Measurements from ENCODE around the gene CYFIP1. TPM values are rescaled to one million over a fixed set of nuclear protein-coding genes. Genes with fewer than 3 reads are reported as not detected.

Gene CYFIP1
- total RNA-seq, 1 donor from 2014 or later: 14.5 TPM

DNA sequence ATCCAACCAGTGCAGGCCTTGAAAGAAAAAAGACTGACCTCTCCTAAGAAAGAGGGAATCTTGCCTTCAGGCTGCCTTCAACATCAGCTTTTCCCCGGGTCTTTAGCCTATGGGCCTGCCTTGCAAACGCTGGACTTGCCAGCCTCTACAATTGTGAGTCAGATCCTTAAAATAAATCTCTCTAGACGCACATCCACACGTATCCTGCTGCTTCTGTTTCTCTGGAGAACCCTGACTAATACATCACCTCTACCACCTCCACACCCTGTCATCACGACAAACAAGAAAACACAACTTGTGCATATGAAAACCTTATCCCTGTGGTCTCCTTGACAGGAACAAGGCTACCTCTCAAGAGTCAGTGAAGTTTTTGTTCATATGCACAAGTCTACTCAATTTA is 11.8 kb downstream of the CYFIP1 start:
- intact Hi-C loops (cut with micrococcal nuclease): no loop called here

DNA sequence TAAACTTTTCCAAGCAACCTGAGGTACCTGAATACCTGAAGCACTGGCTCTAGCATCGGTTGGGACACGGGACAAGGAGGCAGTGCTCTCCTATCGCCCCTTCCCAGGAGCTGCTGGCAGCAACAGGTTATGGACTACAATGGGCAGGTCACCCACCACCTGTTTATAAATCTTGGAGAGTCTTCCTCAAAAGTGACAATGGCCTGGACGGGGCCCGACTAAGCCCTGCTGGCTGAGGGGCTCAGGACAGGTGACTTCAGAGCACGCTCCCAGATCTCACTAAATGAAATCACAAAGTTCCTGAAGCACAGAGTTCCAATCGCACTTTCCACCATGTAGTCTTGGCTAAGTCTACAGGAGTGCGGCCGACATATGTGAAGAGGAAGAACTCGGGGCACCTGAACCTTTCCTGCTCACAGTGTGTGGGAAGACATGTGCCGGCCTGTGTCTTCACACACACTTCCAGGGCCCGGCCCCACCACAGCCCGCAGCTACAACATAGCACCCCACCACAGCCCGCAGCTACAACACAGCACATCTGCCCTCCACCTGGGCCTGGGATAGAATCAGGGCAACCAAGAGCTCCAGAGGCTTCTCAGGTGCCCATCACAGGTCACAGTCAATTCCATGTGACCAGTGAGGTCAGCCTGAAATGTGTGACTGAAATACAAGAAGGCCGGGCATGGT is 12.9 kb downstream of the CYFIP1 start:
- intact Hi-C loops (cut with micrococcal nuclease): no loop called here

DNA sequence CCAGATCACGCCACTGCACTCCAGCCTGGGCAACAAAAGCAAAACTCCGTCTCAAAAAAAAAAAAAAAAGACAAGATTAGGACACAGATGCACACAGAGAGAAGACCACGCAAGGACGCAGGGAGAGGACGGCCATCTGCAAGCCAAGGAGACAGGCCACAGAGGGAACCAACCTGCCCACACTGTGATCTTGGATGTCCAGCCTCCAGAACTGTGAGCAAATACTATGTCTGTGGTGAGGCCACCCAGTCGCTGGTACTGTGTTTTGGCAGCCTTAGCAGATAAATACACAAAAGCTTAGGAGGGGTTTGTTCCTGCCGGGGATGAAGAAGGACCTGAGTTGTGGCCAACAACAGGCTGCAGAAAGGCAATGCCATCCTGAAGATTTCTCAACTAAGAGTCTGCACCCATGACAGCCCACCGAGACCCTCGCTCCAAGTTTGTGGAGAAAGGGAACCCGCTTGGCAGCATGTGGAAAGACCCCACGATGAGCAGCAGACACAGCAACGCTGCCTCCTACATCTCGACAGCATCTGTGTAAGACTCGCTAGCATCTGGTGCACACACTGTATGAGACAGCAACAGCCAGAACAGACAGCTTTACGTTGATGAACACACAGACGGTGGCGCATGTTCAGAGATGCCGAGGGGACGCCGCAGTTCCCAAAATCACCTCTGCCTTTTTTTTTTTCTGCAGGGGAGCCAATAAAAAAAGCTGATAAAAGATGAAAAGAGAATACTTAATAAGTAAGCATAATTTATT is 13.7 kb downstream of the CYFIP1 start:
- intact Hi-C loops (cut with micrococcal nuclease): no loop called here

DNA sequence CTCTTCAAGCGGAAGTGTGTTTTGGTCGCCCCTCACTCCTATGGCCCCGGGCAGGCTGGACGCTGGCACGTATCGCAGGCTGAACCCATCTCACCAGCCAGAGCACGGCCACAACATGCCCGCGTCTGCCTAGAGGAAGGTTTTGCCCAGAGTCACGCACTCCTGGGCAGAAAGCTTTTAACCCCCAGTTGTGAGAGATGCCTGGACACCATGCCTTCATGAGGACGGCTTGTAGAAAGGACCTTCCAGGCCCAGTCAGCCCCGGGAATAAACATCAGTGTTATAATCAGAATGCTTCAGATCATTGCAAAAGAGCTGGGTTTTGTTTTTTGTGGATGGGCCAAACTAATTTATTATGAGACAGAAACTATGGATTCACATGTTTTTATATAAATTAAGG is 16.5 kb downstream of the CYFIP1 start:
- intact Hi-C loops (cut with micrococcal nuclease): no loop called here

DNA sequence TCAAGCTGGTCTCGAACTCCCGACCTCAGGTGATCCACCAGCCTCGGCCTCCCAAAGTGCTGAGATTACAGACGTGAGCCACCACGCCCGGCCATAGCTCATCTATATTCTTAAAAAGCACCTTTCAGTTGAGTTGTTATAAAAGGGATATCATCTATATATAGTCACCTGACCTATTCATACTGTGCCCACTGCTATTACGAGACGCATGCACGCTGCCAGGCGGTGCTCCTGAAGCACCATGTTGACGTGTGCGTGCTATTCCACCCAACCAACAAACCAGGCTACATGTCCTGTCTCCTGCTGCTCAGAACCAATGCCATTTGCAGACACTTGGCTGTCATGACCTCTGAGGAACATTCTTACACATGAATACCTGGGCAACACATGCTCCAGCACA is 17.6 kb downstream of the CYFIP1 start:
- intact Hi-C loops (cut with micrococcal nuclease): no loop called here

DNA sequence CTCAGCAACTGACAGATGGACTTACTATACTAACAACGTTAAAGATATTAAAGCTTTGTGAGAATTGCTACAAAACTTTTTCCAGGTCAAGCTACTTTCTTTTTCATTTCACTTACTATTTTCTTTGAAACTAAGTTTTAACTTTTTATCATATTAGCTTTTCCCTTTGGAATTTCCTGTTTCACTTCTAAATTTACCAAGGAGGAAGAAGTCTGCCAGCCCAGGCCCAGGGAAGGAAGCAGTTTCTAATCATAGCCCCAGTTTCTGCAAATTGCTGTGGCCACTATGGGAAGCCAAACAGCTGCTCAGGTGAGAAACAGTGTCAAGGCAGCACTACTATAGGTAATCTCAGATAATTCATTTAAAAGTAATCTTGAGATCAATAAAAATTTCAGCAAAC is 18.4 kb downstream of the CYFIP1 start:
- intact Hi-C loops (cut with micrococcal nuclease): no loop called here

DNA sequence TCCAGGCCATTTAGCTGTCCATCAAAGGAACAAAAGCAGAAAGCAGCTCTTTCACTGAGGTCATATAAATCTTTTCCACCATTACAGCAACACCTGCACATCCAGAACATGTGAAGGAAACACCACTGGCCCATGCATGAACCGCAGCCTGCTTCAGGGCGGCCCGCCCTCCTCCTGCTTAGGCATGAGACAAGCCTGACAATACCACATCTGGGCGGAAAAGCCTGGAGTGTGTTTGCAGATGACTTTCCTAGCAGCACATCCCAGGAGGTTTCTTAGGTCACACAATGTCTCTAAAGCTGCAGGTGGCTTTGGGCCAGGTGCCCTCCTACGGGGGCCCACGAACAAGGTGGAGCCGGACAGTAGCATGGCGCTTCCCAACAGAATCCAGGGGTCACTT is 19.6 kb downstream of the CYFIP1 start:
- intact Hi-C loops (cut with micrococcal nuclease): no loop called here

DNA sequence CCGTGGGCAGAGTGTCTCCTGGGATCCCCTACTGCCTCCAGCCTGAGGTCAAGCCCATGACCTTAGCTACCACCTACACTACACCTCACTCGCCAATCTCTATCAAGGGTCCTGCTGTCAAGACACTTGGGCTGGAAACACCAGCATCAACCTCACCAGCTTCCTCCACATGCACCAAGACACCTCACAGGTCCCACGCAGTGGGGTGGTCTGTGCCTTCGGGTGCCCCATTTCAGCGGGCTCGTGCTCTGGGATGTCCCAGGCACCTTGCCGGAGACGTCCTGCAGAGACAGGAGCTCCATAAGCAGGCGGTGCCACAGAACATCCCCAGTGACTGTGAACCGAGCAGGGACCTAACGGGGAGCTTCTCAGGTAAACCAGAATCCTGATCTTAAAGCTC is 20.0 kb downstream of the CYFIP1 start:
- intact Hi-C loops (cut with micrococcal nuclease): no loop called here

DNA sequence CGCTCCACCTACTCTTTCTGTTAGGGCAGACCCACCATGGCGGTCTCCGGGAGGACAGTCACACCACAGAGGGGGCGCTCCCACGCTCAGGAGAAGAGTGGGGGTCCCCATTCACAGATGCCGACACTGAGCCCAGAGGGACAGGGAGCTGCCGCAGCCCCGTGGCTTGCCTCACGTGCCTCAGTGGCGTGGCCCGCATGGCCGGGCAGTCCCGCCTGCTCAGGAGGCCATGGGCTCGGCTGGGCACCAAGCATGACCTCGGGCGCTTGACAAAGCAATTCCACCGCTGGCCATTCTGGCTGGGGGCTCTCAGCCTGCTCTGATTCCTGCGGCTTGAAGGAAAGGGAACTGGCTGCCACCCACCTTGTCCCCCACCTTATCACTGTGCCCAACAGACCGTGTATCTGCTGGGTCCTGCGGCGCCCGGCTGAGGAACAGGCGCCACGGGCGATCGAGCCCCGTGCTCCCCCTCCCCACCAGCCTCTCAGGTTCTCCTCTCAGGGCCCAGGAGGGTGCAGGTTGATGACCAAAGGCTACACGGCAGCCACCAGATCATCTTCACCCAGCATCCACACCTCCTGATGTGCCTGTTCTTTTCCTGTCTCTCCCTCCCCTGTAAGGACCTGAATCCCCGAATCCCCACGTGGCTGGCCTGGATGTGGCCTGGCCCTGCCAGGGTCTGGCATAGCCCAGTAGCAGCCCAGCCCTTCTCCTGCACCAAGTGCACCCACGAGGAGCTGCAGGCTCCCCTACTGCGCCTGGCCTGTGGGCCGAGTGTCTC is 20.7 kb downstream of the CYFIP1 start:
- intact Hi-C loops (cut with micrococcal nuclease): no loop called here

DNA sequence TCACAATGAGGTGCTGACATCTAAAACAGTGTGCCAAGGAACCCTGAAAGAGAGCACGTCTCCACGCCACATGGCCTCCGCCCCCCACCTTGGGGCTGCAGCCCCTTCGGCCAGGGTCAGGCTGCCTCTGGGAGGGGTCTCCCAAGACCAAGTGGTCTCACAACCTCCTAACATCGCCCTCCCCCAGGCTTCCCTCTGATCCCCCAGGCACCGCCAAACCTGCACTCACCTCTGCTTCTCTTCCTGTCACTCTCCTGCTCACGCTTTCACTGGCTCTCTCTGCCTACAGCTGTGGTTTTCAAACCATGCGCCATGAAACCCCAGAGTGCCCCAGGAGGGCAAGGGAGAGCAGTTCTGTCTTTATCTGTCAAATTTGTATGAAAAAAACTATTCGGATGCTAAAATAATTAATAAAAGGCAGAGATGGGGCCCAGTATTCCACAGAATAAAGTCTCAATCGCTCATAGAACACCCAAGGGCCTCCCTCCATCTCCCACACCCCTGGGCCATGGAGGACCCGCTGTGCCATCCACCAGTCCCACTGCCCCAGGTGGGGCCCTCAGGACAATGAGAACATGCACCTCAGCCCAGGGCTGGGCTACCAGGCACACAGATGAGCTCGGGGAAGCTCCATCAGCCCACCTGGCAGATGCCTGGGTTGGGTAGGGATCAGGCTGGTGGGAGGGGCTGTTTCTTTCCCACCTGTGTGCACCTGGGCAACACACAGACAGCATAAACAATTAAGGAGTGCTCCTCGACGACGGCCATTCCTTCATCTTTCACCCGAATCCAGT is 21.5 kb downstream of the CYFIP1 start:
- intact Hi-C loops (cut with micrococcal nuclease): no loop called here

DNA sequence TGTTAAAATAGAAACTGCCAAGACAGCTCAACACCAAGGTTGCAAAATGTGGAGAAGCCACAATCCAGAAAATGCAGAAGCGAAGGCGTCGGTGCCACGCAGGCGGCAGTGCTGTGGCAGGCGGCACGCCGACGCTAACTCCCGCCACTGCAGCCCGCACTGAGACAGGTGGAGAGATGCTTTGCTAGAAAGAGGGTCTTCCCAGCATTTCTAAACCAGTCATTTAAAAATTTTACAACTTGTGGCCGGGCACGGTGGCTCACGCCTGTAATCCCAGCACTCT is 23.2 kb downstream of the CYFIP1 start:
- intact Hi-C loops (cut with micrococcal nuclease): no loop called here

DNA sequence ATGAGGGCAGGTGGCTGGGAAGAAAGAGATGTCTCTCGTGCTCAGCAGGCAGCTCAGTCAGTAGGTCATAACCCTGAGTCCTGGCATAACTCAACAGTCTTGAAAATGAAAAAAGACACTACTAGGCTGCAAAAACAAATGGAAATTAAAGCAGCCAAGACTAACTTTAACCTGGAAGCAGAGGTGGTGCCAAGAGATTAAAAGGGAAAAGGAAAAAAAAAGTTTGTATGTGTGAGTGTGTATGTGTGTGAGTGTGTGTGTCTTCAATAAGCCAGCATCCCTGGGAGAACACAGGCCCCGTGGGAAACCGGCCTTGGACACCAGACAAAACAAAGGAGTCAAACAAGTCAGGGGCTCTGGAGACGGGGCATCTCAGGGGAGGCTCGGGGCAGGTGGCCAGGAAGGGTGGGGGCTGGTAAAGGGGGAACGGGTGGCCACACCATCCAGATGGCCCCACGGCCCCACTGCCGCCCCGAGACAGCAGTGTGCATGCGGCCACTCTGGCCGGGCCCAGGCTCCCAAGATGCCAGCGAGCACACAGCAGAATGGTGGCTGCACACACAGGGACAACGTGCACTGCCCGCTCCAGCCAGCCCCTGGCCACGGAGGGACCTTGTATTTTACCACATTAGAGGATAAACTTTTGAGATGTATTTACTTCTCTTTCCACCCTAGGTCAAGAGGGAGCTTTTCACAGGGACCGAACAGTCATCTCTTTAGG is 23.8 kb downstream of the CYFIP1 start:
- intact Hi-C loops (cut with micrococcal nuclease): no loop called here

DNA sequence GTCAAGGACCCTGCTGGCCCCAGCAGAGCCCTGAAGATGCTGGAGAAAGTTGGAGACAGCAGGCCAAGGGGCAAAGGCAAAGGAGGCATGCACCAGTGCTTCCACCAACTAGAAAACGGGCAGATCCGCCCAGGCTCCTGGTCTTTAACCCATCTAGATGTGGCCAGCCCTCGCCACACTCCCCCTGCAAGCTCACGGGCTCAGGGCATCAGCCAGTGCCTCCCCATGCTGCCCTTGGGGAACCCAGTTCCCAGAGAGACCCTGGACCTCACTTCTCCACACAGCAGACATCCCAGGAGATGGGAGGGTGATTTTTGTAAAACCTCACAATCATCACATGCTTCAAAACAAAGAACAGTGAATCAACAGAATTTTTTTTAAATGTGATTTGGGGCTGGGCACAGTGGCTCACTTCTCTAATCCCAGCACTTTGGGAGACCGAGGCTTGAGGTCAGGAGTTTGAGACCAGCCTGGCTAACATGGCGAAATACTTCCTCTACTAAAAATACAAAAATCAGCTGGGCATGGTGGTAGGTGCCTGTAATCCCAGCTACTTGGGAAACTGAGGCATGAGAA is 24.5 kb downstream of the CYFIP1 start:
- intact Hi-C loops (cut with micrococcal nuclease): no loop called here

DNA sequence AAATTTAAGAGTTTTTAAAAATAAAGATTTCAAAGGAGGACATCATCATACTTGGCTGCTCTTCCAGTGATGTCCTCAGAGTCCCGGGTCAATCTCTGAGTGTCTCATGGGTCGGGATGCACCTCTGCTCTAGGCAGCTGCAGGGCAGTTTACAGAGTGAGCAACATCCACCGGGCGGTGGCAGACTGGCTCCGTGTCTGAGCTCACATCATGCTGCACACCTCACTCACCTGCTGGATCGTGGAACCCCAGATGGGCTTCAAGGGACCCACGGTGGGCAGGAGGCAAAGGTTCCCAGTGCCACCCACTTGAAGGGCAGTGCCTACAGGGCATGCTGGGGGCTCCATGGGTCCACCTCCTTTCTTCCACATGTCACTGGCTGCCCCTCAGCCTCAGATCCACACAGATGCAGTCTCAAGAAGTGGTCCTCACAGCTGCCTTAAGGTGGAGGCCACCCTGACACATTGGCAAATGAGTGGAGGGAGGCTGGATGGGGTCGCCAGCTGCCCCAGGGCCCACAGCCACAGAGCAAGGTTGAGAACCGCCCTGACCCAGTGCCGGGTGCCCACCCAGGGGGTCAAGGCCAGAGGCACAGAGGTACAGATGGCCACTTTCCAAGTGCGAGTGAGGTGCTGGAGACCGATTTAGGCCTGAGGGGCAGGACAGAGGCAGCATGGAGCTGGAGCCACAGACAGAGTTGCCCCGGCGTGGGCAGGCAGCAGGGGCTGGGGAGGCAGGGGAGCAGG is 25.2 kb downstream of the CYFIP1 start:
- intact Hi-C loops (cut with micrococcal nuclease): no loop called here

DNA sequence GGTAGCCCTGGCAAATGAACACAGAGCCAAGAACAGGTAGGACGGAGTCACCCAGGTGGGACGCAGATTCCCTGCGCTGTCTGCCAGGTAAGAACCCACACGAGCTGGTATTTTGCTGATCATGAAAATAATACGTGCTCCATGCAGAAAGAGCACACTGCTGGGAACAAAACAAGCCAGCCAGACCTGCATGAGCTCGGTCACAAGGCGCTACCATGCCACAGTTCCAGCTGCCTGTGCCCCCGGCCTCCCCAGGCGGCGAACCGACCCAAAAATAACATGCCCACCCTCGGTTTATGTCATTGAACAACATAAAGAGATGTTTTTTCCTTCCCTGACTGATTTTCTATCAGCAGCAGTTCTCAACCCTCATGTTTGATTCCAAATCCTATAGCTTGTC is 25.8 kb downstream of the CYFIP1 start:
- intact Hi-C loops (cut with micrococcal nuclease): no loop called here

DNA sequence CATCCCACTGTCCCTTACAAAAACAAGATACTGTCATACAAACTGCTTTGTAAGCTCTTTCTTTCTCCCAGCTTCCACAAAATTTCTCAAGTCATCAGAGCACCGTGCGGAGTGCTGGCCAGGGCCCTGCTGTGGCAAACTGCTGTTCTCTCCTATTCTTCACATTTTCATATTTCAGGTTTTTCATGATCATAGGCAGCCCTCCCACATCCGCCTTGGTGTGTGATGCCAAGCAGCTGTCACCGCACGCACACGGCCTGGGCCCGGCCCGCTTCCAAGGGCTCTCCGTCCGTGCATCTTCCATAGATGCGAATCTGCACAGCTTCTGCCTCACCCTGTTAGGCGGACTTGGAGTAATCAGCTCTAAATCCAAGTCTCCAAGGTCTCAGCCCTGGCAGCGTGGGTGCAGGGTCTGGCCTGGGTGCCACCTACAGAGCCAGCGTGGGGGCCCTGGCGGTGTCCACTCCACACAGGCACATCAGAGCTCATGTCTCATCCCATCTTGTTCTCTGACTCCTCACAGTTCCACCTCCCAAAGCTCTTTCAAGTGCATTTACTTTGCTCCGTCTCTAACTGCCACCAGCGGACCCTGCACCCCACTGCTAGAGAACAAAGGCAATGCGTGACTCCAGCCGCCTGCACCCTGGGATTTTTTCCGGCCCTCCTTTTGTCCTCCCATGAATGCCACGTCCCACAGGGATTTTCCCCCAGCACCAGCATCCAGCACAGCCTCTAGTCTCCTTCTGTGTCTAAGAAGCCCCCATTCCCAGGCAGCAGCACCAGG is 27.2 kb downstream of the CYFIP1 start:
- intact Hi-C loops (cut with micrococcal nuclease): no loop called here

DNA sequence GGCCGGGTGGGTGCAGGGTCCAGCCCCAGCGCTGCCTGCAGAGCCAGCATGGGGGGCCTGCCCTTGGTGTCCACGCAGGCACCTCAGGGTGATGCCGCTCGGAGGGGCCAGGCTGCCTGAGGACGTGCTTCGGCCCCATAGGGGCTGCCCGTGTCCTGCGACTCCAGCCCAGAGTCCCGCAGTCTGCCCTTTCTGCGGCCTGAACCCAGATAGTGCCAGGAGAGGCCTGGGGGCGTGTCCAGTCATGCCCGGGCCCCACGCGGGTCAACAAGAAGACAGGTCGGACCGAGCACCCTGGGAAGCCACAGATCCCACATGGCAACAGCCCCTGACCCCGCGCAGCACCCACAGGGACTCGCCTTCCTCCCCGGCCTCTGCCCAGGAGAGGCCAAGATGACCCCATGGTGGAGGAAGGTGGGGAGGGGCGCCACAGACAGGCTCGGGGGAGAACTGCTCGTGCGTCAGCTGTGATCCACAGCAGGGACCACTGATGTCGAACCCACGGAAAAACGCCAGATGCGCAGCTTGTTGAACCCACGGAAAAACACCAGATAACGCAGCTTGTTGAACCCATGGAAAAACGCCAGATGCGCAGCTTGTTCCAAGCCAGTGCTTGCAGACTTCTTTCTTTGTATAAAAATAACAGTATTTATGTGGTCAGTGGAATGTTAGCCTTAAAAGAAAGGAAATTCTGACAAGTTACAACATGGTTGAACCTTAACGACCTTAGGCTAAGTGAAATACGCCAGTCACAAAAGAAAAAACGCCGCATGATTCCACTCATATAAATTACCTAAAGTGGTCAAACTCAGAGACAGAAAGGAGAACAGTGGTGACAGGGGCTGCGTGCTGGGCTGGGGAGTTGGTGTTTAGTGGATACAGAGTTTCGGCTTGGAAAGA is 28.5 kb downstream of the CYFIP1 start:
- intact Hi-C loops (cut with micrococcal nuclease): no loop called here

DNA sequence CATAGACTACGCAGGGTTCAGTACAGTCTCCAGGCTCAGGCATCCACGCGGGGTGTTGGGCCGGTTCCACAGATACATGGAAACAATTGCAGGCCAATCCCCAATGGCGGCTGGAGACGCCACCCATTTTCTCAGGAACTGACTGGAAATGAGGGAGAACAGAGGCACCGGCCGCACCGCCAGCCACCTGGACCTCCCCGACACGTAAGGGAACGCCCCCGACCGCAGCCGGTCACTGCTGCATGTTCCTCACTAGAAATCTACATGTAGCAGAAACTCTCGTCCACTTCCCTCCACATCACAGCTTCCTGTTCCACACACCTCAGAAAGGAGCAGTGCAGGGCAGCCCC is 29.2 kb downstream of the CYFIP1 start:
- intact Hi-C loops (cut with micrococcal nuclease): no loop called here
